Neutrophil (primary cell): ENCODE results near the gene TOP1.
A peak's percentile ranks its signal among the peaks of the same experiment; 100 is the strongest.

Source experiments
- H3K27ac ChIP-seq: fragments of 200-600 bp; sonication (generic); 2 replicates; pipeline ENCODE4 v1.5.1; 2016; ENCODE audit warnings: mild to moderate bottlenecking, moderate library complexity
- H3K27me3 ChIP-seq: fragments of 200-600 bp; sonication (generic); 2 replicates; pipeline ENCODE4 v1.6.0; 2016; ENCODE audit warnings: mild to moderate bottlenecking
- H3K36me3 ChIP-seq: fragments of 200-600 bp; sonication (generic); 2 replicates; pipeline ENCODE4 v1.5.1; 2017
- H3K4me1 ChIP-seq, 2 experiments: fragments of 200-600 bp in 1 of 2; sonication (generic) in 1 of 2; 1 replicate in 1 of 2; 2 replicates in 1 of 2; pipeline versions ENCODE4 v1.5.1 to v1.6.1; 2013 to 2016; ENCODE audit warnings: low read depth in 1 of 2, low read length in 1 of 2, mild to moderate bottlenecking in 1 of 2, moderate library complexity in 1 of 2; ENCODE audit not compliant: control insufficient read depth in 1 of 2, insufficient read depth in 1 of 2
- H3K4me3 ChIP-seq, 2 experiments: fragments of 200-600 bp in 1 of 2; sonication (generic) in 1 of 2; 1 replicate in 1 of 2; 2 replicates in 1 of 2; pipeline ENCODE4 v1.5.1; 2013 to 2016; ENCODE audit warnings: low read depth in 1 of 2, low read length in 1 of 2, mild to moderate bottlenecking in 1 of 2, moderate library complexity in 1 of 2
- H3K9me3 ChIP-seq: fragments of 200-600 bp; sonication (generic); 2 replicates; pipeline ENCODE4 v1.5.1; 2016
- CTCF ChIP-seq: fragments of 200-600 bp; sonication (generic); IDR thresholded peaks from 2 replicates; pipeline ENCODE4 v1.5.1; 2016; ENCODE audit warnings: antibody characterized with exemption

TOP1 gene

GRCh38 chr20:41072915-41073314 is 44.3 kb downstream of the TOP1 start:
- H3K27ac ChIP-seq, result peak overlapping the region; percentile 41
- H3K27me3 ChIP-seq, result no peaks in the 10 kb centered on the region
- peaks cover 25% of the 10 kb centered on the region for H3K36me3 ChIP-seq
- H3K9me3 ChIP-seq, result no peaks in the 10 kb centered on the region
- TF ChIP-seq CTCF, result no peak
- H3K4me3 ChIP-seq, result no peak overlapping the region
- no peaks in the 10 kb centered on the region for H3K4me1 ChIP-seq

- Histone ChIP-seq H3K27me3 (no peaks in the 10 kb centered on the region), H3K4me3 (no peak overlapping the region), H3K9me3 (no peaks in the 10 kb centered on the region), H3K36me3 (peaks cover 38% of the 10 kb centered on the region), H3K4me1 (no peaks in the 10 kb centered on the region), H3K27ac (no peak overlapping the region)
- no peak for TF ChIP-seq CTCF
These were observed 45.8 kb downstream of the TOP1 start for GRCh38 chr20:41074441-41074840.

- Histone ChIP-seq H3K4me3 (no peak overlapping the region), H3K36me3 (peaks cover 60% of the 10 kb centered on the region), H3K27ac (no peak overlapping the region), H3K4me1 (no peaks in the 10 kb centered on the region), H3K27me3 (no peaks in the 10 kb centered on the region), H3K9me3 (no peaks in the 10 kb centered on the region)
- TF ChIP-seq CTCF, result no peak
These were observed 48.2 kb downstream of the TOP1 start for GRCh38 chr20:41076776-41077175.

- no peak overlapping the region for H3K4me3 ChIP-seq
- no peak overlapping the region for H3K27ac ChIP-seq
- no peaks in the 10 kb centered on the region for H3K27me3 ChIP-seq
- H3K36me3 ChIP-seq, result peaks cover 76% of the 10 kb centered on the region
- TF ChIP-seq CTCF, result no peak
- no peaks in the 10 kb centered on the region for H3K4me1 ChIP-seq
- H3K9me3 ChIP-seq, result no peaks in the 10 kb centered on the region
These were observed 49.7 kb downstream of the TOP1 start for GRCh38 chr20:41078329-41078728.

GRCh38 chr20:41079066-41079465 is 50.4 kb downstream of the TOP1 start:
- H3K9me3 ChIP-seq, result no peaks in the 10 kb centered on the region
- H3K4me3 ChIP-seq, result no peak overlapping the region
- H3K27me3 ChIP-seq, result no peaks in the 10 kb centered on the region
- H3K4me1 ChIP-seq, result no peaks in the 10 kb centered on the region
- H3K36me3 ChIP-seq, result peaks cover 83% of the 10 kb centered on the region
- TF ChIP-seq CTCF, result no peak
- no peak overlapping the region for H3K27ac ChIP-seq

- TF ChIP-seq CTCF, result no peak
- Histone ChIP-seq H3K27me3 (no peaks in the 10 kb centered on the region), H3K9me3 (no peaks in the 10 kb centered on the region), H3K36me3 (peaks cover 97% of the 10 kb centered on the region), H3K27ac (no peak overlapping the region), H3K4me1 (no peaks in the 10 kb centered on the region), H3K4me3 (no peak overlapping the region)
These were observed 52.2 kb downstream of the TOP1 start for GRCh38 chr20:41080866-41081265.
